GM23338 (cell line): ENCODE data around the gene TNFRSF21. TPM values are rescaled to one million over a fixed set of nuclear protein-coding genes. Genes with fewer than 3 reads are reported as not detected.

Experiments used
- ATAC-seq: fragments of 200-7000 bp; cut with Tn5 transposase; 3 replicates; pipeline ENCODE4 v1.9.1; 2020
- DNase-seq: peaks from one replicate; pipeline ENCODE4 v3.0.0-alpha.2; 2015; ENCODE audit warnings: low spot score
- H2AFZ ChIP-seq: fragments of 200-600 bp; sonication (generic); 2 replicates; pipeline ENCODE4 v1.8.0; 2016; ENCODE audit warnings: antibody characterized with exemption, mild to moderate bottlenecking, moderate library complexity
- H3F3A ChIP-seq: fragments of 200-600 bp; sonication (generic); replicated peaks from 2 replicates; pipeline ENCODE4 v1.8.0; 2017; ENCODE audit warnings: antibody characterized with exemption, mixed run types, low read depth
- H3K27ac ChIP-seq: fragments of 200-600 bp; sonication (generic); 2 replicates; pipeline ENCODE4 v1.6.1; 2016; ENCODE audit warnings: low read depth
- H3K27me3 ChIP-seq: fragments of 200-600 bp; sonication (generic); 2 replicates; pipeline ENCODE4 v1.8.0; 2016; ENCODE audit warnings: mild to moderate bottlenecking, mixed run types, moderate library complexity; ENCODE audit not compliant: insufficient read depth
- H3K36me3 ChIP-seq: fragments of 200-600 bp; sonication (generic); 2 replicates; pipeline ENCODE4 v1.8.0; 2016; ENCODE audit warnings: mild to moderate bottlenecking; ENCODE audit not compliant: insufficient read depth
- H3K4me1 ChIP-seq: fragments of 200-600 bp; sonication (generic); 2 replicates; pipeline ENCODE4 v1.8.0; 2016; ENCODE audit warnings: mild to moderate bottlenecking, moderate library complexity; ENCODE audit not compliant: insufficient read depth
- H3K4me2 ChIP-seq: fragments of 200-600 bp; sonication (generic); 2 replicates; pipeline ENCODE4 v1.7.1; 2017; ENCODE audit warnings: mixed run types
- H3K4me3 ChIP-seq: fragments of 200-600 bp; sonication (generic); 2 replicates; pipeline ENCODE4 v1.6.1; 2016; ENCODE audit warnings: mixed run types
- H3K79me2 ChIP-seq: fragments of 200-600 bp; sonication (generic); replicated peaks from 2 replicates; pipeline ENCODE4 v1.8.0; 2017; ENCODE audit warnings: mild to moderate bottlenecking; ENCODE audit not compliant: insufficient read depth
- H3K9me2 ChIP-seq: fragments of 200-600 bp; sonication (generic); 2 replicates; pipeline ENCODE4 v1.8.0; 2017; ENCODE audit not compliant: insufficient read depth
- H4K20me1 ChIP-seq: fragments of 200-600 bp; sonication (generic); replicated peaks from 2 replicates; pipeline ENCODE4 v1.8.0; 2017; ENCODE audit warnings: mild to moderate bottlenecking; ENCODE audit not compliant: insufficient read depth
- H3K27ac Mint-ChIP-seq: 2 replicates; pipeline ENCODE4 v1.8.0; 2020; ENCODE audit warnings: inconsistent platforms, mild to moderate bottlenecking, moderate library complexity, mixed read lengths
- H3K27me3 Mint-ChIP-seq: 3 replicates; pipeline ENCODE4 v1.8.0; 2022; ENCODE audit warnings: low read depth, mild to moderate bottlenecking, moderate library complexity, mixed read lengths, inconsistent platforms; ENCODE audit not compliant: insufficient read depth, poor library complexity
- H3K36me3 Mint-ChIP-seq: 3 replicates; pipeline ENCODE4 v1.8.0; 2021; ENCODE audit warnings: low read depth, mild to moderate bottlenecking, inconsistent platforms, moderate library complexity, mixed read lengths
- H3K4me1 Mint-ChIP-seq: 3 replicates; pipeline ENCODE4 v1.8.0; 2020; ENCODE audit warnings: mild to moderate bottlenecking, inconsistent platforms, mixed read lengths
- H3K4me3 Mint-ChIP-seq: 3 replicates; pipeline ENCODE4 v1.8.0; 2021; ENCODE audit warnings: moderate library complexity, mild to moderate bottlenecking, inconsistent platforms, mixed read lengths
- H3K9me3 Mint-ChIP-seq: 3 replicates; pipeline ENCODE4 v1.8.0; 2020; ENCODE audit warnings: moderate library complexity, mild to moderate bottlenecking, inconsistent platforms, mixed read lengths
- CREB1 ChIP-seq: fragments of 250-450 bp; sonication (Bioruptor Pico); IDR thresholded peaks from 2 replicates; pipeline ENCODE4 v1.5.0; 2020; ENCODE audit warnings: low read depth, mild to moderate bottlenecking, moderate library complexity
- EZH2 ChIP-seq: fragments of 200-600 bp; sonication (generic); IDR thresholded peaks from one replicate; pipeline ENCODE4 v1.8.0; 2017; ENCODE audit warnings: antibody characterized with exemption, mild to moderate bottlenecking, low read depth; ENCODE audit not compliant: unreplicated experiment
- EZH2phosphoT487 ChIP-seq: fragments of 200-600 bp; sonication (generic); IDR thresholded peaks from one replicate; pipeline ENCODE4 v1.8.1; 2018; ENCODE audit warnings: antibody characterized with exemption; ENCODE audit not compliant: unreplicated experiment
- JUNB ChIP-seq: IDR thresholded peaks from one replicate; pipeline ENCODE4 v1.6.1; 2016; ENCODE audit warnings: antibody characterized with exemption; ENCODE audit not compliant: unreplicated experiment
- NANOG ChIP-seq: IDR thresholded peaks from 2 replicates; pipeline ENCODE4 v1.6.1; 2016; ENCODE audit warnings: antibody characterized with exemption, borderline replicate concordance
- POLR2AphosphoS5 ChIP-seq: IDR thresholded peaks from 2 replicates; pipeline ENCODE4 v1.6.1; 2016; ENCODE audit warnings: antibody characterized with exemption, low read depth
- STAT1 ChIP-seq: IDR thresholded peaks from one replicate; pipeline ENCODE4 v1.6.1; 2016; ENCODE audit warnings: antibody characterized with exemption; ENCODE audit not compliant: unreplicated experiment
- ZNF114 ChIP-seq: fragments of 250-450 bp; sonication (Bioruptor Pico); IDR thresholded peaks from 2 replicates; pipeline ENCODE4 v1.5.0; 2020; ENCODE audit warnings: mild to moderate bottlenecking, moderate library complexity
- ZNF331 ChIP-seq: fragments of 250-450 bp; sonication (Bioruptor Pico); IDR thresholded peaks from 2 replicates; pipeline ENCODE4 v1.5.0; 2020; ENCODE audit warnings: low read depth, mild to moderate bottlenecking, moderate library complexity
- polyA plus RNA-seq: library from polyadenylated mRNA; unstranded; fragments of >200 nt; fragmentation: Nextera tagmentation; extraction: Ambion mirVana; gene quantifications from 2 replicates; pipeline ENCODE4 v1.2.1, GENCODE V29; 2016
- total RNA-seq: library from RNA; depleted of rRNA; stranded (reverse); fragments of >200 nt; shearing (Covaris generic); gene quantifications from 2 replicates; pipeline ENCODE4 v1.2.3, GENCODE V29; 2014
- TF ChIP-seq, protein P1 (sequence below), 2 experiments: fragments of 200-600 bp in 1 of 2; sonication (generic) in 1 of 2; conservative IDR thresholded peaks; 2 replicates each; pipeline versions ENCODE4 v1.5.1 to v1.6.1; 2016 to 2017; ENCODE audit warnings: antibody characterized with exemption in 2 of 2, low read depth in 2 of 2, mild to moderate bottlenecking in 2 of 2, moderate library complexity in 1 of 2
- TF ChIP-seq, protein P2 (sequence below): fragments of 250-450 bp; sonication (Bioruptor Pico); IDR thresholded peaks from 2 replicates; pipeline ENCODE4 v1.5.0; 2020; ENCODE audit warnings: mild to moderate bottlenecking, moderate library complexity
- TF ChIP-seq, protein P3 (sequence below): IDR thresholded peaks from 2 replicates; pipeline ENCODE4 v1.6.1; 2016; ENCODE audit warnings: antibody characterized with exemption
- TF ChIP-seq, protein P4 (sequence below): IDR thresholded peaks from one replicate; pipeline ENCODE4 v1.6.1; 2018; ENCODE audit warnings: antibody characterized with exemption; ENCODE audit not compliant: unreplicated experiment

The TNFRSF21 gene
- total and polyA plus RNA-seq, 2 experiments from 2014 or later: 22.1 to 48.1 TPM

DNA sequence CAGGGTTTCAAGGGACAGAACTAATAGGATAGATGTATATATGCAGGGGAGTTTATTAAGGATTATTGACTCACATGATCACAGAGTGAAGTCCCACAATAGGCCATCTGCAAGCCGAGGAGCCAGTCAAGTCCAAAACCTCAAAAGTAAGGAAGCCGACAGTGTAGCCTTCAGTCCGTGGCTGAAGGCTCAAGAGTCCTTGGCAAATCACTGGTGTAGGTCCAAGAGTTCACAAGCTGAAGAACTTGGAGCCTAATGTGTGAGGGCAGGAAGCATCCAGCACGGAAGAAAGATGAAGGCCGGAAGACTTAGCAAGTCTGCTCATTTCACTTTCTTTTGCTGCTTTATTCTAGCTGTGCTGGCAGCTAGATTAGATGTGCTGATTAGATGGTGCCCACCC is 128.0 kb downstream of the TNFRSF21 start:
- H3K9me3 Mint-ChIP-seq: no peaks in the 10 kb centered on the region
- no peak overlapping the region for H3K27ac Mint-ChIP-seq
- H4K20me1 ChIP-seq: no peaks in the 10 kb centered on the region
- 0 out of 2 replicates have a peak, but pooled peaks cover 6% of the 10 kb centered on the region for H3K9me2 ChIP-seq
- H3K4me1 ChIP-seq: no peaks in the 10 kb centered on the region
- no peaks in the 10 kb centered on the region for H3K27me3 ChIP-seq
- no peaks in the 10 kb centered on the region for H3K4me1 Mint-ChIP-seq
- no peak for ATAC-seq
- no peak overlapping the region for H3K4me2 ChIP-seq
- no peaks in the 10 kb centered on the region for H3K36me3 ChIP-seq
- DNase-seq: no peak
- H3K27me3 Mint-ChIP-seq: no peaks in the 10 kb centered on the region
- H3K27ac ChIP-seq: no peak overlapping the region
- H3K36me3 Mint-ChIP-seq: no peaks in the 10 kb centered on the region
- TF ChIP-seq POLR2AphosphoS5 (no peak), ZNF331 (CRISPR knock-in tag) (no peak), JUNB (no peak), EZH2phosphoT487 (no peak), ZNF114 (no peak), EZH2 (no peak), STAT1 (no peak), NANOG (no peak), CREB1 (CRISPR knock-in tag) (no peak)
- TF ChIP-seq, protein P1, sequence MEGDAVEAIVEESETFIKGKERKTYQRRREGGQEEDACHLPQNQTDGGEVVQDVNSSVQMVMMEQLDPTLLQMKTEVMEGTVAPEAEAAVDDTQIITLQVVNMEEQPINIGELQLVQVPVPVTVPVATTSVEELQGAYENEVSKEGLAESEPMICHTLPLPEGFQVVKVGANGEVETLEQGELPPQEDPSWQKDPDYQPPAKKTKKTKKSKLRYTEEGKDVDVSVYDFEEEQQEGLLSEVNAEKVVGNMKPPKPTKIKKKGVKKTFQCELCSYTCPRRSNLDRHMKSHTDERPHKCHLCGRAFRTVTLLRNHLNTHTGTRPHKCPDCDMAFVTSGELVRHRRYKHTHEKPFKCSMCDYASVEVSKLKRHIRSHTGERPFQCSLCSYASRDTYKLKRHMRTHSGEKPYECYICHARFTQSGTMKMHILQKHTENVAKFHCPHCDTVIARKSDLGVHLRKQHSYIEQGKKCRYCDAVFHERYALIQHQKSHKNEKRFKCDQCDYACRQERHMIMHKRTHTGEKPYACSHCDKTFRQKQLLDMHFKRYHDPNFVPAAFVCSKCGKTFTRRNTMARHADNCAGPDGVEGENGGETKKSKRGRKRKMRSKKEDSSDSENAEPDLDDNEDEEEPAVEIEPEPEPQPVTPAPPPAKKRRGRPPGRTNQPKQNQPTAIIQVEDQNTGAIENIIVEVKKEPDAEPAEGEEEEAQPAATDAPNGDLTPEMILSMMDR (conservative IDR thresholded peaks at IDR 0.05; ENCODE audit: low read depth in 2 of 2): no peak
- TF ChIP-seq, protein P2, sequence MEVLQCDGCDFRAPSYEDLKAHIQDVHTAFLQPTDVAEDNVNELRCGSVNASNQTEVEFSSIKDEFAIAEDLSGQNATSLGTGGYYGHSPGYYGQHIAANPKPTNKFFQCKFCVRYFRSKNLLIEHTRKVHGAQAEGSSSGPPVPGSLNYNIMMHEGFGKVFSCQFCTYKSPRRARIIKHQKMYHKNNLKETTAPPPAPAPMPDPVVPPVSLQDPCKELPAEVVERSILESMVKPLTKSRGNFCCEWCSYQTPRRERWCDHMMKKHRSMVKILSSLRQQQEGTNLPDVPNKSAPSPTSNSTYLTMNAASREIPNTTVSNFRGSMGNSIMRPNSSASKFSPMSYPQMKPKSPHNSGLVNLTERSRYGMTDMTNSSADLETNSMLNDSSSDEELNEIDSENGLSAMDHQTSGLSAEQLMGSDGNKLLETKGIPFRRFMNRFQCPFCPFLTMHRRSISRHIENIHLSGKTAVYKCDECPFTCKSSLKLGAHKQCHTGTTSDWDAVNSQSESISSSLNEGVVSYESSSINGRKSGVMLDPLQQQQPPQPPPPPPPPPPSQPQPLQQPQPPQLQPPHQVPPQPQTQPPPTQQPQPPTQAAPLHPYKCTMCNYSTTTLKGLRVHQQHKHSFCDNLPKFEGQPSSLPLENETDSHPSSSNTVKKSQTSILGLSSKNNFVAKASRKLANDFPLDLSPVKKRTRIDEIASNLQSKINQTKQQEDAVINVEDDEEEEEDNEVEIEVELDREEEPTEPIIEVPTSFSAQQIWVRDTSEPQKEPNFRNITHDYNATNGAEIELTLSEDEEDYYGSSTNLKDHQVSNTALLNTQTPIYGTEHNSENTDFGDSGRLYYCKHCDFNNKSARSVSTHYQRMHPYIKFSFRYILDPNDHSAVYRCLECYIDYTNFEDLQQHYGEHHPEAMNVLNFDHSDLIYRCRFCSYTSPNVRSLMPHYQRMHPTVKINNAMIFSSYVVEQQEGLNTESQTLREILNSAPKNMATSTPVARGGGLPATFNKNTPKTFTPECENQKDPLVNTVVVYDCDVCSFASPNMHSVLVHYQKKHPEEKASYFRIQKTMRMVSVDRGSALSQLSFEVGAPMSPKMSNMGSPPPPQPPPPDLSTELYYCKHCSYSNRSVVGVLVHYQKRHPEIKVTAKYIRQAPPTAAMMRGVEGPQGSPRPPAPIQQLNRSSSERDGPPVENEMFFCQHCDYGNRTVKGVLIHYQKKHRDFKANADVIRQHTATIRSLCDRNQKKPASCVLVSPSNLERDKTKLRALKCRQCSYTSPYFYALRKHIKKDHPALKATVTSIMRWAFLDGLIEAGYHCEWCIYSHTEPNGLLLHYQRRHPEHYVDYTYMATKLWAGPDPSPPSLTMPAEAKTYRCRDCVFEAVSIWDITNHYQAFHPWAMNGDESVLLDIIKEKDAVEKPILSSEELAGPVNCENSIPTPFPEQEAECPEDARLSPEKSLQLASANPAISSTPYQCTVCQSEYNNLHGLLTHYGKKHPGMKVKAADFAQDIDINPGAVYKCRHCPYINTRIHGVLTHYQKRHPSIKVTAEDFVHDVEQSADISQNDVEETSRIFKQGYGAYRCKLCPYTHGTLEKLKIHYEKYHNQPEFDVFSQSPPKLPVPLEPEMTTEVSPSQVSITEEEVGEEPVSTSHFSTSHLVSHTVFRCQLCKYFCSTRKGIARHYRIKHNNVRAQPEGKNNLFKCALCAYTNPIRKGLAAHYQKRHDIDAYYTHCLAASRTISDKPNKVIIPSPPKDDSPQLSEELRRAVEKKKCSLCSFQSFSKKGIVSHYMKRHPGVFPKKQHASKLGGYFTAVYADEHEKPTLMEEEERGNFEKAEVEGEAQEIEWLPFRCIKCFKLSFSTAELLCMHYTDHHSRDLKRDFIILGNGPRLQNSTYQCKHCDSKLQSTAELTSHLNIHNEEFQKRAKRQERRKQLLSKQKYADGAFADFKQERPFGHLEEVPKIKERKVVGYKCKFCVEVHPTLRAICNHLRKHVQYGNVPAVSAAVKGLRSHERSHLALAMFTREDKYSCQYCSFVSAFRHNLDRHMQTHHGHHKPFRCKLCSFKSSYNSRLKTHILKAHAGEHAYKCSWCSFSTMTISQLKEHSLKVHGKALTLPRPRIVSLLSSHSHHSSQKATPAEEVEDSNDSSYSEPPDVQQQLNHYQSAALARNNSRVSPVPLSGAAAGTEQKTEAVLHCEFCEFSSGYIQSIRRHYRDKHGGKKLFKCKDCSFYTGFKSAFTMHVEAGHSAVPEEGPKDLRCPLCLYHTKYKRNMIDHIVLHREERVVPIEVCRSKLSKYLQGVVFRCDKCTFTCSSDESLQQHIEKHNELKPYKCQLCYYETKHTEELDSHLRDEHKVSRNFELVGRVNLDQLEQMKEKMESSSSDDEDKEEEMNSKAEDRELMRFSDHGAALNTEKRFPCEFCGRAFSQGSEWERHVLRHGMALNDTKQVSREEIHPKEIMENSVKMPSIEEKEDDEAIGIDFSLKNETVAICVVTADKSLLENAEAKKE: no peak
- TF ChIP-seq, protein P3, sequence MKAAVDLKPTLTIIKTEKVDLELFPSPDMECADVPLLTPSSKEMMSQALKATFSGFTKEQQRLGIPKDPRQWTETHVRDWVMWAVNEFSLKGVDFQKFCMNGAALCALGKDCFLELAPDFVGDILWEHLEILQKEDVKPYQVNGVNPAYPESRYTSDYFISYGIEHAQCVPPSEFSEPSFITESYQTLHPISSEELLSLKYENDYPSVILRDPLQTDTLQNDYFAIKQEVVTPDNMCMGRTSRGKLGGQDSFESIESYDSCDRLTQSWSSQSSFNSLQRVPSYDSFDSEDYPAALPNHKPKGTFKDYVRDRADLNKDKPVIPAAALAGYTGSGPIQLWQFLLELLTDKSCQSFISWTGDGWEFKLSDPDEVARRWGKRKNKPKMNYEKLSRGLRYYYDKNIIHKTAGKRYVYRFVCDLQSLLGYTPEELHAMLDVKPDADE: no peak
- TF ChIP-seq, protein P4, sequence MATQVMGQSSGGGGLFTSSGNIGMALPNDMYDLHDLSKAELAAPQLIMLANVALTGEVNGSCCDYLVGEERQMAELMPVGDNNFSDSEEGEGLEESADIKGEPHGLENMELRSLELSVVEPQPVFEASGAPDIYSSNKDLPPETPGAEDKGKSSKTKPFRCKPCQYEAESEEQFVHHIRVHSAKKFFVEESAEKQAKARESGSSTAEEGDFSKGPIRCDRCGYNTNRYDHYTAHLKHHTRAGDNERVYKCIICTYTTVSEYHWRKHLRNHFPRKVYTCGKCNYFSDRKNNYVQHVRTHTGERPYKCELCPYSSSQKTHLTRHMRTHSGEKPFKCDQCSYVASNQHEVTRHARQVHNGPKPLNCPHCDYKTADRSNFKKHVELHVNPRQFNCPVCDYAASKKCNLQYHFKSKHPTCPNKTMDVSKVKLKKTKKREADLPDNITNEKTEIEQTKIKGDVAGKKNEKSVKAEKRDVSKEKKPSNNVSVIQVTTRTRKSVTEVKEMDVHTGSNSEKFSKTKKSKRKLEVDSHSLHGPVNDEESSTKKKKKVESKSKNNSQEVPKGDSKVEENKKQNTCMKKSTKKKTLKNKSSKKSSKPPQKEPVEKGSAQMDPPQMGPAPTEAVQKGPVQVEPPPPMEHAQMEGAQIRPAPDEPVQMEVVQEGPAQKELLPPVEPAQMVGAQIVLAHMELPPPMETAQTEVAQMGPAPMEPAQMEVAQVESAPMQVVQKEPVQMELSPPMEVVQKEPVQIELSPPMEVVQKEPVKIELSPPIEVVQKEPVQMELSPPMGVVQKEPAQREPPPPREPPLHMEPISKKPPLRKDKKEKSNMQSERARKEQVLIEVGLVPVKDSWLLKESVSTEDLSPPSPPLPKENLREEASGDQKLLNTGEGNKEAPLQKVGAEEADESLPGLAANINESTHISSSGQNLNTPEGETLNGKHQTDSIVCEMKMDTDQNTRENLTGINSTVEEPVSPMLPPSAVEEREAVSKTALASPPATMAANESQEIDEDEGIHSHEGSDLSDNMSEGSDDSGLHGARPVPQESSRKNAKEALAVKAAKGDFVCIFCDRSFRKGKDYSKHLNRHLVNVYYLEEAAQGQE: no peak
- H2AFZ ChIP-seq: no peak overlapping the region
- H3K4me3 Mint-ChIP-seq: no peak overlapping the region
- no peaks in the 10 kb centered on the region for H3F3A ChIP-seq
- no peaks in the 10 kb centered on the region for H3K79me2 ChIP-seq
- H3K4me3 ChIP-seq: no peak overlapping the region
